DND-41 (cell line): ENCODE results near the gene KCTD6.

Experiments
- ATAC-seq: fragments of 200-7000 bp; cut with Tn5 transposase; 3 replicates; pipeline ENCODE4 v1.9.1; 2021; ENCODE audit warnings: low read depth; ENCODE audit not compliant: insufficient read depth
- DNase-seq: peaks from one replicate; pipeline ENCODE4 v3.0.0-alpha.2; 2020
- H2AFZ ChIP-seq: 2 replicates; pipeline ENCODE4 v1.6.0; 2012; ENCODE audit warnings: low read depth, low read length
- H3K27ac ChIP-seq: 2 replicates; pipeline ENCODE4 v1.5.1; 2012; ENCODE audit warnings: low read length, inconsistent platforms
- H3K27me3 ChIP-seq: fragments of 200-600 bp; sonication (generic); 2 replicates; pipeline ENCODE4 v1.6.0; 2012; ENCODE audit warnings: low read length, mild to moderate bottlenecking, inconsistent platforms; ENCODE audit not compliant: insufficient read depth, poor library complexity
- H3K36me3 ChIP-seq: 2 replicates; pipeline ENCODE4 v1.5.1; 2012; ENCODE audit warnings: low read length, inconsistent platforms; ENCODE audit not compliant: insufficient read depth
- H3K4me1 ChIP-seq: 2 replicates; pipeline ENCODE4 v1.5.1; 2012; ENCODE audit warnings: mild to moderate bottlenecking, low read length; ENCODE audit not compliant: insufficient read depth
- H3K4me2 ChIP-seq: 2 replicates; pipeline ENCODE4 v1.6.0; 2012; ENCODE audit warnings: mild to moderate bottlenecking, moderate library complexity, low read length, inconsistent platforms; ENCODE audit not compliant: insufficient read depth
- H3K4me3 ChIP-seq, 2 experiments: fragments of 200-600 bp in 1 of 2; shearing (Covaris generic) in 1 of 2; 2 replicates each; pipeline ENCODE4 v1.5.1; 2012 to 2016; ENCODE audit warnings: inconsistent platforms in 2 of 2, low read length in 2 of 2, mild to moderate bottlenecking in 2 of 2, low read depth in 1 of 2, moderate library complexity in 1 of 2
- H3K79me2 ChIP-seq: 2 replicates; pipeline ENCODE4 v1.6.0; 2012; ENCODE audit warnings: low read length, inconsistent platforms; ENCODE audit not compliant: insufficient read depth
- H3K9ac ChIP-seq: 2 replicates; pipeline ENCODE4 v1.6.0; 2012; ENCODE audit warnings: low read depth, mild to moderate bottlenecking, inconsistent platforms, low read length, moderate library complexity
- H3K9me3 ChIP-seq: 2 replicates; pipeline ENCODE4 v1.5.1; 2012; ENCODE audit warnings: low read length, moderate library complexity, mild to moderate bottlenecking, inconsistent platforms; ENCODE audit not compliant: insufficient read depth, severe bottlenecking
- H4K20me1 ChIP-seq: 2 replicates; pipeline ENCODE4 v1.6.0; 2012; ENCODE audit warnings: low read length; ENCODE audit not compliant: insufficient read depth
- CTCF ChIP-seq: IDR thresholded peaks from 2 replicates; pipeline ENCODE4 v1.5.1; 2012; ENCODE audit warnings: borderline replicate concordance, low read length, moderate library complexity, mild to moderate bottlenecking; ENCODE audit not compliant: poor library complexity, severe bottlenecking; ENCODE audit errors: extremely low read depth
- EZH2 ChIP-seq: IDR thresholded peaks from 3 replicates; pipeline ENCODE4 v1.6.1; 2012; ENCODE audit warnings: borderline replicate concordance, low read depth, mild to moderate bottlenecking, moderate library complexity, low read length, inconsistent platforms; ENCODE audit not compliant: severe bottlenecking

KCTD6 gene

GRCh38 chr3:58482917-58483636 lies 8.8 kb upstream of the KCTD6 start:
- Histone ChIP-seq H3K27ac (no peak overlapping the region), H3K9ac (no peak overlapping the region), H3K4me2 (no peak overlapping the region), H3K4me3 (no peak overlapping the region), H3K9me3 (no peaks in the 10 kb centered on the region), H3K27me3 (peaks cover 41% of the 10 kb centered on the region), H3K36me3 (no peaks in the 10 kb centered on the region), H3K4me1 (no peaks in the 10 kb centered on the region), H4K20me1 (no peaks in the 10 kb centered on the region; the same call in 1 of the 2 replicates), H3K79me2 (no peaks in the 10 kb centered on the region), H2AFZ (no peak overlapping the region)
- TF ChIP-seq EZH2 (no peak), CTCF (no peak)
- ATAC-seq (no peak), DNase-seq (no peak)

- Histone ChIP-seq H3K79me2 (no peaks in the 10 kb centered on the region), H3K4me2 (no peak overlapping the region), H3K4me1 (no peaks in the 10 kb centered on the region), H3K36me3 (no peaks in the 10 kb centered on the region), H3K27ac (no peak overlapping the region), H4K20me1 (no peaks in the 10 kb centered on the region; the same call in 1 of the 2 replicates), H3K4me3 (no peak overlapping the region), H3K9me3 (no peaks in the 10 kb centered on the region), H3K9ac (no peak overlapping the region), H2AFZ (no peak overlapping the region), H3K27me3 (peaks cover 52% of the 10 kb centered on the region)
- DNase-seq (no peak), ATAC-seq (no peak)
- TF ChIP-seq CTCF (no peak), EZH2 (no peak)
These were observed 7.7 kb upstream of the KCTD6 start for GRCh38 chr3:58484045-58484721.

GRCh38 chr3:58484722-58485069 lies 7.2 kb upstream of the KCTD6 start:
- ATAC-seq (no peak), DNase-seq (no peak)
- Histone ChIP-seq H3K27me3 (peaks cover 54% of the 10 kb centered on the region), H3K9ac (no peak overlapping the region), H3K36me3 (no peaks in the 10 kb centered on the region), H2AFZ (no peak overlapping the region), H3K4me1 (no peaks in the 10 kb centered on the region), H3K9me3 (no peaks in the 10 kb centered on the region), H3K27ac (no peak overlapping the region), H3K4me2 (no peak overlapping the region), H3K4me3 (no peak overlapping the region), H3K79me2 (no peaks in the 10 kb centered on the region), H4K20me1 (no peaks in the 10 kb centered on the region; the same call in 1 of the 2 replicates)
- TF ChIP-seq EZH2, result no peak
- TF ChIP-seq CTCF, result no peak
